Gastrocnemius medialis (tissue), 4 donors: ENCODE results near the gene IQSEC2. TPM values are rescaled to one million over a fixed set of nuclear protein-coding genes. Genes with fewer than 3 reads are reported as not detected.

Source experiments
- ATAC-seq, 2 donors: fragments of 150-250 bp; one replicate each; pipeline ENCODE4 v1.9.1; 2016
- DNase-seq, 2 donors: peaks; one replicate each; pipeline ENCODE4 v3.0.0-alpha.2; 2019
- H3K27ac ChIP-seq, 4 donors: fragments of 200-600 bp; sonication (generic); 1 replicate in 1 of 4; 2 replicates in 3 of 4; pipeline ENCODE4 v1.5.1; 2016 to 2018; ENCODE audit warnings: mild to moderate bottlenecking in 2 of 4, moderate library complexity in 1 of 4
- H3K27me3 ChIP-seq, 3 donors: fragments of 200-600 bp; sonication (generic) in 2 of 3; 1 replicate in 1 of 3; 2 replicates in 2 of 3; pipeline versions ENCODE4 v1.5.1 to v1.6.0; 2016 to 2019; ENCODE audit warnings: mild to moderate bottlenecking in 1 of 3, moderate library complexity in 1 of 3
- H3K36me3 ChIP-seq, 2 donors: fragments of 200-600 bp; sonication (generic) in 1 of 2; one replicate each; pipeline ENCODE4 v1.5.1; 2017 to 2018
- H3K4me1 ChIP-seq, 2 donors: fragments of 200-600 bp; sonication (generic) in 1 of 2; one replicate each; pipeline ENCODE4 v1.5.1; 2016 to 2017; ENCODE audit warnings: mild to moderate bottlenecking in 2 of 2
- H3K4me3 ChIP-seq, 4 donors: fragments of 200-600 bp; sonication (generic) in 3 of 4; 1 replicate in 1 of 4; 2 replicates in 3 of 4; pipeline ENCODE4 v1.5.1; 2016 to 2019; ENCODE audit warnings: mild to moderate bottlenecking in 2 of 4
- H3K9me3 ChIP-seq, 3 donors: fragments of 200-600 bp; sonication (generic) in 2 of 3; 1 replicate in 1 of 3; 2 replicates in 2 of 3; pipeline ENCODE4 v1.5.1; 2016 to 2019
- CTCF ChIP-seq, 5 experiments: fragments of 450-650 bp in 3 of 5; fragments of 200-600 bp in 2 of 5; sonication (generic) in 2 of 5; IDR thresholded peaks in 4 of 5; conservative IDR thresholded peaks in 1 of 5; 1 replicate in 4 of 5; 2 replicates in 1 of 5; pipeline ENCODE4 v1.5.1; 2016 to 2019; ENCODE audit warnings: antibody characterized with exemption in 5 of 5, mild to moderate bottlenecking in 3 of 5, moderate library complexity in 3 of 5
- POLR2A ChIP-seq, 2 donors: fragments of 450-650 bp; IDR thresholded peaks; one replicate each; pipeline ENCODE4 v1.6.1; 2017; ENCODE audit warnings: antibody characterized with exemption in 2 of 2, mild to moderate bottlenecking in 2 of 2, moderate library complexity in 2 of 2
- in situ Hi-C, 4 donors: fragments of 200-750 bp; cut with MboI; loops; one replicate each; pipeline versions ENCODE4 v1.15.0 to v1.8.0; 2017; ENCODE audit warnings: low sequenced_read_pairs in 4 of 4
- intact Hi-C: fragments of 100-400 bp; cut with DNase I; formaldehyde crosslinking; loops from one replicate; pipeline ENCODE4 v1.15.1; 2023; ENCODE audit warnings: low total_unique reads
- total RNA-seq, 4 donors: library from RNA; depleted of rRNA; stranded (reverse); fragments of >200 nt; gene quantifications; one replicate each; pipeline versions ENCODE4 v1.1.0 to v1.2.3, GENCODE V29; 2016

The IQSEC2 gene
- total RNA-seq, 4 donors from 2014 or later = 59.2 to 127 (median 73.9) TPM

GRCh38 chrX:53227224-53227765 is 54.1 kb downstream of the IQSEC2 start:
- ATAC-seq = no peak
- H3K27me3 ChIP-seq = no peaks in the 10 kb centered on the region
- no peaks in the 10 kb centered on the region for H3K36me3 ChIP-seq
- intact Hi-C loops (loop anchor here (5.0 kb wide), 1 partner anchor 965 kb away; no protein-coding TSS in a partner anchor), in situ Hi-C loops (loop anchor here in 1 of 4 donors (10.0 kb wide), 1 partner anchor 132 kb away; the partner anchor contains the start of gene KANTR)
- no peaks in the 10 kb centered on the region for H3K9me3 ChIP-seq
- DNase-seq = no peak
- no peak overlapping the region for H3K27ac ChIP-seq
- no peak for TF ChIP-seq POLR2A (IDR thresholded peaks at IDR 0.05)
- no peak for TF ChIP-seq CTCF (IDR thresholded peaks at IDR 0.05 in 4 of 5, conservative IDR thresholded peaks at IDR 0.05 in 1 of 5)
- H3K4me3 ChIP-seq = no peak overlapping the region
- peaks cover 9 to 25% of the 10 kb centered on the region in 2 donors for H3K4me1 ChIP-seq

GRCh38 chrX:53224860-53225797 is 56.3 kb downstream of the IQSEC2 start, which contains the start of gene KDM5C:
Gene KDM5C, minus strand, starts transcription at chrX:53225207. Its CDS starts 318 bp downstream, at chrX:53224889.
- H3K36me3 ChIP-seq = peaks cover 0 to 4% of the 10 kb centered on the region in 2 donors
- ATAC-seq (peak; percentile 74 to 78), DNase-seq (peak; percentile 79 to 84)
- H3K27me3 ChIP-seq = no peaks in the 10 kb centered on the region
- no peaks in the 10 kb centered on the region for H3K9me3 ChIP-seq
- H3K27ac ChIP-seq = peak within 1 kb of the TSS; percentile 93 to 96 (median 95)
- intact Hi-C loops (loop anchor here (2.0 to 5.0 kb wide), 4 partner anchors 132 to 963 kb away; partner anchors contain the start of genes RIBC1 and SMC1A), in situ Hi-C loops (loop anchor here in 3 of 4 donors (10.0 to 25.0 kb wide), 3 partner anchors 113 to 138 kb away; partner anchors contain the start of genes KANTR (in 2 of the 3) and TSPYL2 (in 1 of the 3))
- H3K4me1 ChIP-seq = peaks cover 26 to 44% of the 10 kb centered on the region in 2 donors
- peak in 1 of 5 experiments; percentile 20 for TF ChIP-seq CTCF (IDR thresholded peaks at IDR 0.05 in 4 of 5, conservative IDR thresholded peaks at IDR 0.05 in 1 of 5)
- TF ChIP-seq POLR2A (IDR thresholded peaks at IDR 0.05) = peak; percentile 77 to 80
- peak within 1 kb of the TSS; percentile 71 to 98 (median 84) for H3K4me3 ChIP-seq

- TF ChIP-seq POLR2A (IDR thresholded peaks at IDR 0.05) (peak; percentile 32 to 53), CTCF (IDR thresholded peaks at IDR 0.05 in 4 of 5, conservative IDR thresholded peaks at IDR 0.05 in 1 of 5) (no peak)
- no peaks in the 10 kb centered on the region for H3K27me3 ChIP-seq
- H3K27ac ChIP-seq = peak overlapping the region; percentile 93 to 96 (median 95)
- in situ Hi-C loops (loop anchor here in 3 of 4 donors (10.0 to 25.0 kb wide), 3 partner anchors 112 to 137 kb away; partner anchors contain the start of genes KANTR (in 2 of the 3) and TSPYL2 (in 1 of the 3)), intact Hi-C loops (loop anchor here (2.0 kb wide), 3 partner anchors 131 to 199 kb away; partner anchors contain the start of genes RIBC1 and SMC1A)
- no peaks in the 10 kb centered on the region for H3K9me3 ChIP-seq
- peaks cover 28 to 44% of the 10 kb centered on the region in 2 donors for H3K4me1 ChIP-seq
- peak; percentile 5 to 58 for ATAC-seq
- peaks cover 0 to 14% of the 10 kb centered on the region in 2 donors for H3K36me3 ChIP-seq
- H3K4me3 ChIP-seq = peak overlapping the region; percentile 71 to 98 (median 84)
- no peak for DNase-seq
These were observed 57.2 kb downstream of the IQSEC2 start for GRCh38 chrX:53223955-53224859.
